ENCODE data around the gene TYW1B.
"Not testable (repeated sequence)": the region's sequence is repeated elsewhere in the genome, so short reads cannot be mapped to it uniquely, and the experiment has no call there.

DNA sequence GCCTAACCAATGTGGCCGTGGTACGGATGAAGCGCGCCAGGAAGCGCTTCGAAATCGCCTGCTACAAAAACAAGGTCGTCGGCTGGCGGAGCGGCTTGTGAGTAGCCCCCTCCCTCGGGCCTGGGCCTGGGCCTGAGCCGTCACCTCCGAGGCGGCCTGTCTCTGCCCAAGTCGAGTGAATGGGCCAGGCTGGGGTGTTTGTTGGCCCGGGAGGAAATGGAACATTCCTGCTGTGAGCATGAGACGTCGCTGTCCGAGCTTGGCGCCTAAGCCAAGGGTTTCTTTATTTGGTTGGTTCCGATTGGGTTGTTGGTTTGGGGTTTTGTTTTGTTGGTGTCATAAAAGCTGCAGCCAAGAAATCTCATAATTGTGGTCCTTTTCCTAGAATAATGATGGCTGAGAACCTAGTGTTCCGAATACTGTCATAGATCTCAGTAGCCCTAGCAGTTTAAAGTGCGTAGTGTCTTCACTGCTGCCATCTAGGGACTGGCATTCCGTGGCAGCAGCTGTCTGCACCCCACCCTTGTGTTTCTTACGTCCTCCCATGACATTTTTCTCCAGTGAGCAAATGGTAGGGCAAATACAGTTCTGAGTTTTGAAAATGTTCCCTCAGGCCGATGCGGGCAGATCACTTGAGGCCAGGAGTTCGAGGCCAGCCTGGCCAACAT, 1.8 kb upstream of the TYW1B start:
- not testable (repeated sequence) for TF ChIP-seq EZH2phosphoT487 (IDR thresholded peaks at IDR 0.05)
- TF ChIP-seq, protein P1, sequence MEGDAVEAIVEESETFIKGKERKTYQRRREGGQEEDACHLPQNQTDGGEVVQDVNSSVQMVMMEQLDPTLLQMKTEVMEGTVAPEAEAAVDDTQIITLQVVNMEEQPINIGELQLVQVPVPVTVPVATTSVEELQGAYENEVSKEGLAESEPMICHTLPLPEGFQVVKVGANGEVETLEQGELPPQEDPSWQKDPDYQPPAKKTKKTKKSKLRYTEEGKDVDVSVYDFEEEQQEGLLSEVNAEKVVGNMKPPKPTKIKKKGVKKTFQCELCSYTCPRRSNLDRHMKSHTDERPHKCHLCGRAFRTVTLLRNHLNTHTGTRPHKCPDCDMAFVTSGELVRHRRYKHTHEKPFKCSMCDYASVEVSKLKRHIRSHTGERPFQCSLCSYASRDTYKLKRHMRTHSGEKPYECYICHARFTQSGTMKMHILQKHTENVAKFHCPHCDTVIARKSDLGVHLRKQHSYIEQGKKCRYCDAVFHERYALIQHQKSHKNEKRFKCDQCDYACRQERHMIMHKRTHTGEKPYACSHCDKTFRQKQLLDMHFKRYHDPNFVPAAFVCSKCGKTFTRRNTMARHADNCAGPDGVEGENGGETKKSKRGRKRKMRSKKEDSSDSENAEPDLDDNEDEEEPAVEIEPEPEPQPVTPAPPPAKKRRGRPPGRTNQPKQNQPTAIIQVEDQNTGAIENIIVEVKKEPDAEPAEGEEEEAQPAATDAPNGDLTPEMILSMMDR (IDR thresholded peaks at IDR 0.05) = peak; percentile 60
